ENCODE measurements around the gene SDK2. TPM values are rescaled to one million over a fixed set of nuclear protein-coding genes. Genes with fewer than 3 reads are reported as not detected.

The SDK2 gene
- total RNA-seq, 2 donors from 2014 or later, result 16.5 to 26.3 TPM

GRCh38 chr17:73493956-73494926 lies 150.0 kb downstream of the SDK2 start:
- TF ChIP-seq POLR2AphosphoS5 (IDR thresholded peaks at IDR 0.05) (no peak), CTCF (IDR thresholded peaks at IDR 0.05) (no peak), POLR2A (IDR thresholded peaks at IDR 0.05) (no peak)
- Histone ChIP-seq H3K36me3 (no peaks in the 10 kb centered on the region), H3K9me3 (no peaks in the 10 kb centered on the region), H3K4me3 (no peak overlapping the region), H3K4me1 (replicated peaks) (no peaks in the 10 kb centered on the region), H3K27me3 (replicated peaks; ENCODE audit: insufficient read depth) (no peaks in the 10 kb centered on the region), H3K27ac (no peak overlapping the region)
- intact Hi-C loops (cut with DNase I), result no loop called here
- DNase-seq (ENCODE audit: low spot score), result no peak
- 87% methylated on average over 23 of the region's 24 CpGs for WGBS

DNA sequence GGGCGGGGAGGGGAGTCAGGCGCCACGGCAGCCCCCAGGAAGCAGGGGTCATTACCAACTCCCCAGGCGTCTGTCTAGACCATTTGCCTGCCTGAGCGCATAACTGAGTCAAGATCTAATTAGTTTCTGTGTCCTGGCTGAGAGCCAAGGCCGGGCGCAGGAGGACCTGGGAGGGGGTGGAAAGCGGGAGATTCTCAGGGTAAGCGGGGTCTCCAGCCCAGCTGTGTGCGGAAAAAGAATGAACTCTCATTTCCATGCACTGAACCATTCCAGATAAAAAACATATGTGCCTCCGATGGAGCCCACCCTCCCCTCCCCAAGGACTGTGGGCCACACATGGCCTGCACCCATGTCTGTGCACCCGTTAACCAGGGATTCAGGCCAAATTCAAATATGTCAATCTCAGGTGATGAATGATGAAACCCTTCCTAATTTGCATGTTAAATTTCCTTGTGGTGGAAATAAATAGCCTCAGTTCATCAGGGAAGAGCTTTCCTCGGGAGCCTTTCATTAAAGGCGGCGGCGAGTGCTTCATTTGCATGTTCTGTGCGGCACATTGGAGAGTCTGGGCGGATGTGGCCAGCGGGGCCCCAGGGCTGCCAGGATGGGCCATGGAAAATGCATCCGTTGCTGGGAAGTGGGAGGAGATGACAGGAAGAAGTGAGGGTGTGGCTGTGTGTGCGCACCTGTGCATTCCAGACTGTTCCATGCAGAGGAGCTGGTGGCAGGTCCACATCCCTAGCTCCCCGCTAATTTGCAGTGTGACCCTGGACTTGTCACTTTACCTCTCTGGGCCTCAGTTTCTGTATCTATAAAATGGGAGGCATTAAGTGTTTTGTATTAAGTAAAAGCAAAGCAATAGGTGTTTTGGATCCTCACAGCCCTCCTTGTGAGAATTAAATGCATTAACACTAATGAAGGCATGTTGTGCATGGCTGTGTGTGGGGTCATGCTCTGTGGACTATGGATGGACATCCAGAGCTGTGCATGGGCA lies 151.1 kb downstream of the SDK2 start:
- no peaks in the 10 kb centered on the region for H3K27me3 ChIP-seq (replicated peaks; ENCODE audit: insufficient read depth)
- H3K27ac ChIP-seq, result no peak overlapping the region
- intact Hi-C loops (cut with DNase I), result no loop called here
- 72% methylated on average over 22 of the region's 22 CpGs for whole genome bisulfite sequencing
- H3K9me3 ChIP-seq, result no peaks in the 10 kb centered on the region
- no peak overlapping the region for H3K4me3 ChIP-seq
- no peaks in the 10 kb centered on the region for H3K4me1 ChIP-seq (replicated peaks)
- no peaks in the 10 kb centered on the region for H3K36me3 ChIP-seq
- no peak for TF ChIP-seq CTCF (IDR thresholded peaks at IDR 0.05)
- no peak for DNase-seq (ENCODE audit: low spot score)

DNA sequence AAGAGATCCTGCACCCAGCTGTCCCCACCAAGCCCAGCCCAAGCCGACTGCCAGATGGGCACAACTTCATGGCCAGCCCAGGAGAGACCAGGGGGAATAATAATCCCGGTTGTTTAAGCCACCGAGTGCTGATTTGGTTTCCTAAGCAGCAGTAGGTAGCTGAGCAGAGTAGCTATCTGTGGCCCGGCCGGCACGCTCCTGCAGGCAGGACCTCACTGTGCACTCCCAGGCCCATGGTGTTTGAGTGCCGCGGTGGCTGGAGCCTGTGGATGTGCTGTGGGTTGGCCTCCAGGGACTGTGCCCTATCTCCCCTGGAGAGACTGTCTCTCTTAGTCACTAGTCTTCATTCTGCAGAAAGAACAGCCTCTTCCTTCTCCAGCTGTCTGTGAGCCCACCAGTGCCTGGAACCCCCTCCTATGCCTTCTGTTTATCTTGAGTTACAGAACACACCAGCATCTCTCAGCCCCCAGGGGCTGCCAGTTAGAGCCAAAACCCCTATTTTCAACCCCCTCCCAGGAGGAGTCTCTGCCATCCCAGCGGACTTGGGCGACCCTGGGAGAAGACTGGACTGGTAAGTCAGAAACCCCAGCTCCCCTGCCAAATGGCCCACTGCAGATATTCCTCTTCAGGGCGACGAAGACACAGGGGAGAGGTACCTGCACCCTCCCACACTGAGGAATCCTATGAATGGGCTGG lies 152.0 kb downstream of the SDK2 start:
- no peaks in the 10 kb centered on the region for H3K9me3 ChIP-seq
- no peaks in the 10 kb centered on the region for H3K27me3 ChIP-seq (replicated peaks; ENCODE audit: insufficient read depth)
- intact Hi-C loops (cut with DNase I), result no loop called here
- H3K4me3 ChIP-seq, result no peak overlapping the region
- TF ChIP-seq CTCF (IDR thresholded peaks at IDR 0.05), result no peak
- TF ChIP-seq POLR2A (IDR thresholded peaks at IDR 0.05), result no peak
- TF ChIP-seq POLR2AphosphoS5 (IDR thresholded peaks at IDR 0.05), result no peak
- no peaks in the 10 kb centered on the region for H3K4me1 ChIP-seq (replicated peaks)
- DNase-seq (ENCODE audit: low spot score), result no peak
- WGBS, result 75% methylated on average over 12 of the region's 12 CpGs
- no peaks in the 10 kb centered on the region for H3K36me3 ChIP-seq
- no peak overlapping the region for H3K27ac ChIP-seq

- TF ChIP-seq CTCF (IDR thresholded peaks at IDR 0.05), result no peak
- TF ChIP-seq POLR2AphosphoS5 (IDR thresholded peaks at IDR 0.05), result no peak
- TF ChIP-seq POLR2A (IDR thresholded peaks at IDR 0.05), result no peak
- intact Hi-C loops (cut with DNase I), result no loop called here
- 96% methylated on average over 9 of the region's 9 CpGs for WGBS
Observed at GRCh38 chr17:73491648-73492047, 152.6 kb downstream of the SDK2 start.

More at GRCh38 chr17:73491648-73492047, 152.6 kb downstream of the SDK2 start:
- no peaks in the 10 kb centered on the region for H3K36me3 ChIP-seq
- no peaks in the 10 kb centered on the region for H3K27me3 ChIP-seq (replicated peaks; ENCODE audit: insufficient read depth)
- no peaks in the 10 kb centered on the region for H3K4me1 ChIP-seq (replicated peaks)
- no peak overlapping the region for H3K27ac ChIP-seq
- H3K4me3 ChIP-seq, result no peak overlapping the region
- no peaks in the 10 kb centered on the region for H3K9me3 ChIP-seq
- no peak for DNase-seq (ENCODE audit: low spot score)

Data from prostate gland (tissue), 2 donors.